Muscle of back (tissue), 11 donors: ENCODE measurements around the gene PRKAG2. TPM values are rescaled to one million over a fixed set of nuclear protein-coding genes. Genes with fewer than 3 reads are reported as not detected.
A peak's percentile ranks its signal among the peaks of the same experiment; 100 is the strongest.

ENCODE experiments used
- DNase-seq, 3 donors: peaks; one replicate each; pipeline versions ENCODE4 v3.0.0 to v3.0.0-alpha.2; 2013
- polyA plus RNA-seq, 10 donors: library from polyadenylated mRNA; unstranded; fragments of 120-200 nt; gene quantifications; one replicate each; pipeline ENCODE4 v1.2.1, GENCODE V29; 2013; ENCODE audit not compliant: insufficient read length in 10 of 10

Gene PRKAG2
- polyA plus RNA-seq, 10 donors: 11.5 to 17.2 (median 15.0) TPM

GRCh38 chr7:151901828-151902227 lies 24.9 kb upstream of the PRKAG2 start:
- DNase-seq: no peak

- DNase-seq: peak in 2 of 3 donors; percentile 44 to 60
Observed at GRCh38 chr7:151900986-151901621, 24.2 kb upstream of the PRKAG2 start.

GRCh38 chr7:151900591-151900985 lies 23.7 kb upstream of the PRKAG2 start:
- DNase-seq: no peak

GRCh38 chr7:151899513-151900360 lies 22.8 kb upstream of the PRKAG2 start:
- no peak for DNase-seq

GRCh38 chr7:151897951-151898686 lies 21.2 kb upstream of the PRKAG2 start:
- no peak for DNase-seq

- no peak for DNase-seq
Observed at GRCh38 chr7:151897161-151897731, 20.3 kb upstream of the PRKAG2 start.

GRCh38 chr7:151896486-151896885 lies 19.6 kb upstream of the PRKAG2 start:
- no peak for DNase-seq

GRCh38 chr7:151896086-151896485 lies 19.2 kb upstream of the PRKAG2 start:
- no peak for DNase-seq

GRCh38 chr7:151895631-151896031 lies 18.7 kb upstream of the PRKAG2 start:
- DNase-seq: no peak

GRCh38 chr7:151895008-151895630 lies 18.2 kb upstream of the PRKAG2 start:
- DNase-seq: no peak

GRCh38 chr7:151894111-151895007 lies 17.4 kb upstream of the PRKAG2 start:
- DNase-seq: no peak

GRCh38 chr7:151893405-151893923 lies 16.5 kb upstream of the PRKAG2 start:
- DNase-seq: no peak

GRCh38 chr7:151891753-151892152 lies 14.8 kb upstream of the PRKAG2 start:
- DNase-seq: no peak

GRCh38 chr7:151891182-151891581 lies 14.3 kb upstream of the PRKAG2 start:
- no peak for DNase-seq

- DNase-seq: no peak
Observed at GRCh38 chr7:151890355-151891004, 13.6 kb upstream of the PRKAG2 start.

GRCh38 chr7:151889406-151890354 lies 12.8 kb upstream of the PRKAG2 start:
- DNase-seq: no peak

- DNase-seq: peak in 1 of 3 donors; percentile 25
Observed at GRCh38 chr7:151888079-151889067, 11.5 kb upstream of the PRKAG2 start.
